Colonic mucosa (tissue), 4 donors: ENCODE results near the gene METTL17. TPM values are rescaled to one million over a fixed set of nuclear protein-coding genes. Genes with fewer than 3 reads are reported as not detected.

Experiments
- DNase-seq: peaks from one replicate; pipeline ENCODE4 v3.0.0-alpha.2; 2020
- H3K27ac ChIP-seq: fragments of 200-600 bp; one replicate; pipeline ENCODE4 v1.8.0; 2021
- H3K27me3 ChIP-seq: fragments of 200-600 bp; one replicate; pipeline ENCODE4 v1.8.0; 2021
- H3K36me3 ChIP-seq: fragments of 200-600 bp; one replicate; pipeline ENCODE4 v1.8.0; 2021
- H3K4me1 ChIP-seq: fragments of 200-600 bp; one replicate; pipeline ENCODE4 v1.8.0; 2021; ENCODE audit warnings: mild to moderate bottlenecking
- H3K4me3 ChIP-seq: fragments of 200-600 bp; one replicate; pipeline ENCODE4 v1.8.0; 2021
- H3K9ac ChIP-seq, 2 donors: one replicate each; pipeline ENCODE4 v1.7.0; 2013; ENCODE audit warnings: control low read depth in 2 of 2, low read depth in 2 of 2, low read length in 2 of 2
- H3K9me3 ChIP-seq: fragments of 200-600 bp; one replicate; pipeline ENCODE4 v1.8.0; 2021
- intact Hi-C: fragments of 100-400 bp; cut with DNase I; formaldehyde crosslinking; loops from one replicate; pipeline ENCODE4 v1.14.1; 2022
- total RNA-seq, 2 donors: library from RNA; stranded (reverse); fragmentation: NEBNext Ultra II Directional in 1 of 2; extraction: Animal tissue kit (Norgen Biotek cat#: 25700) in 1 of 2; gene quantifications; one replicate each; pipeline ENCODE4 v1.2.1, GENCODE V29; 2021
- TF ChIP-seq, protein P1 (sequence below): fragments of 200-600 bp; IDR thresholded peaks from one replicate; pipeline ENCODE4 v1.8.0; 2022; ENCODE audit warnings: antibody characterized with exemption, mild to moderate bottlenecking
- donor health status: healthy.
- donor health status: DM: no; HTN: no; CAD: no.
- donor health status: DM: no; HTN: no; CAD: no.

The METTL17 gene
- total RNA-seq, 2 donors from 2014 or later: 59.6 to 79.3 TPM

DNA sequence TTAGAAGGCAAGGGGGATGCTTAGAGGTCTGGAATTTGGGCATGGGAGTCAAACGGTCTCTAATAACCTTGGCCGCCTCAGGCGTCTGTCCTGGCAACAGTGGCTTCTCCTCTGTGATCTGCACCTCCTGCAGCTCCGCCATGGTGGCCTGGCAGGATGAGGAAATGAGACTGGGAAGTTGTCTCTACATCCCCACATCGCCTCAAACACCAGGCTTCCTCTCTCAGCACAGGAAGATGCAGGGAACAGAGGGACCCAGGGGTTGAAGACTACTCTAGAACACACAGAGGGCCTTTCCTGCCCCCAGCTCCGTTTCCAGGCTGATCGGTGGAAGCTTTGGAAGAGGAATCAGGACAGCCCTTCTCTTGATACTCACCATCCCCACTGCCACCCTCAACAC lies 33.4 kb downstream of the METTL17 start:
- no peak overlapping the region for H3K27ac ChIP-seq
- H3K4me1 ChIP-seq: no peaks in the 10 kb centered on the region
- TF ChIP-seq, protein P1, sequence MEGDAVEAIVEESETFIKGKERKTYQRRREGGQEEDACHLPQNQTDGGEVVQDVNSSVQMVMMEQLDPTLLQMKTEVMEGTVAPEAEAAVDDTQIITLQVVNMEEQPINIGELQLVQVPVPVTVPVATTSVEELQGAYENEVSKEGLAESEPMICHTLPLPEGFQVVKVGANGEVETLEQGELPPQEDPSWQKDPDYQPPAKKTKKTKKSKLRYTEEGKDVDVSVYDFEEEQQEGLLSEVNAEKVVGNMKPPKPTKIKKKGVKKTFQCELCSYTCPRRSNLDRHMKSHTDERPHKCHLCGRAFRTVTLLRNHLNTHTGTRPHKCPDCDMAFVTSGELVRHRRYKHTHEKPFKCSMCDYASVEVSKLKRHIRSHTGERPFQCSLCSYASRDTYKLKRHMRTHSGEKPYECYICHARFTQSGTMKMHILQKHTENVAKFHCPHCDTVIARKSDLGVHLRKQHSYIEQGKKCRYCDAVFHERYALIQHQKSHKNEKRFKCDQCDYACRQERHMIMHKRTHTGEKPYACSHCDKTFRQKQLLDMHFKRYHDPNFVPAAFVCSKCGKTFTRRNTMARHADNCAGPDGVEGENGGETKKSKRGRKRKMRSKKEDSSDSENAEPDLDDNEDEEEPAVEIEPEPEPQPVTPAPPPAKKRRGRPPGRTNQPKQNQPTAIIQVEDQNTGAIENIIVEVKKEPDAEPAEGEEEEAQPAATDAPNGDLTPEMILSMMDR: no peak
- DNase-seq: no peak
- H3K36me3 ChIP-seq: no peaks in the 10 kb centered on the region
- H3K9me3 ChIP-seq: no peaks in the 10 kb centered on the region
- H3K27me3 ChIP-seq: no peaks in the 10 kb centered on the region
- peak overlapping the region in 1 of 2 donors; percentile 94 for H3K9ac ChIP-seq
- intact Hi-C loops: no loop called here
- no peak overlapping the region for H3K4me3 ChIP-seq

DNA sequence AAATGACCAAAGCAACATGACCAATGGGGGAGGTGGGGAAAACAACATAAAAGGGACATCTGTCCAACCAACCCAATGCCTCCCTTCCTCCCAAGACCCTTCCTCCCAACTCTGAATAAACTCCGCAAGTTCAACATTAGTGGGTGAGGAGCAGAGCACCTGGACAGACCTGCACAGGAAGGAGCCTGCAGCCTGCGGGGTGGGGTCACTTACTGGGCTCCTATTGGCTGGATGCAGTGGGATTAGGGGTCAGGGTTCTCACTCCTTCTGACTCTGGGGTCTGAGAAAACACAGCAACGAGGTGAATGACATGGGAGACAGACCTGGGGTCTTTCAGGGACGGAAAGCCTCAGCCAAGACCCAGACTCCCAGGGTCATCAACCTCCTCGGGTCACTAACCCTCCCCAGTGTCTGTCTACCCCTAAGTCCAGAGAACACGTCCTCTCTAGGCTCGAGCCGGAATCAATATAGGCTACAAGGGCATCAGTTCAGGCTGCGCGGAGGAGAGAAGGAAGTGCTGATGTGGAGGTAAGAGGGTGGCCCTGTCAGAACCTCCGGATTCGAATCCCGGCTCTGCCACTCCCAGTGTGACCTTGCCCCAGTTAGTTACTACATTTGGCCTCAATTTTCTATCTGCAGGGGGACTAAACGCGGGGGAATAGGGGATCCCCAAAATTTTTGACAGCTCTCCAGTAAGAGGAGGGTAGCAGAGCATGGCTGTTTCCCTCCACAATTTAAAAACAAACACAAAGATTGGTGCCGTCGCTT lies 34.2 kb downstream of the METTL17 start:
- Histone ChIP-seq H3K9me3 (no peaks in the 10 kb centered on the region), H3K4me1 (no peaks in the 10 kb centered on the region), H3K27me3 (no peaks in the 10 kb centered on the region), H3K36me3 (no peaks in the 10 kb centered on the region), H3K4me3 (peak overlapping the region; percentile 86), H3K27ac (peak overlapping the region; percentile 73), H3K9ac (peak overlapping the region; percentile 83 to 94)
- intact Hi-C loops: no loop called here
- DNase-seq: peak; percentile 57
- TF ChIP-seq, protein P1: no peak

- no peaks in the 10 kb centered on the region for H3K4me1 ChIP-seq
- TF ChIP-seq, protein P1: no peak
- intact Hi-C loops: no loop called here
- H3K9ac ChIP-seq: peak within 1 kb of the TSS; percentile 83 to 94
- H3K27me3 ChIP-seq: no peaks in the 10 kb centered on the region
- no peaks in the 10 kb centered on the region for H3K9me3 ChIP-seq
- DNase-seq: peak; percentile 91
- H3K27ac ChIP-seq: peak within 1 kb of the TSS; percentile 73
- H3K36me3 ChIP-seq: no peaks in the 10 kb centered on the region
- peak within 1 kb of the TSS; percentile 86 for H3K4me3 ChIP-seq
These were observed 35.0 kb downstream of the METTL17 start, which contains the start of gene NDRG2 for GRCh38 chr14:21024585-21025370. NDRG2 (minus strand) TSS chr14:21025061; CDS start chr14:21023315, 1,746 bp downstream.

DNA sequence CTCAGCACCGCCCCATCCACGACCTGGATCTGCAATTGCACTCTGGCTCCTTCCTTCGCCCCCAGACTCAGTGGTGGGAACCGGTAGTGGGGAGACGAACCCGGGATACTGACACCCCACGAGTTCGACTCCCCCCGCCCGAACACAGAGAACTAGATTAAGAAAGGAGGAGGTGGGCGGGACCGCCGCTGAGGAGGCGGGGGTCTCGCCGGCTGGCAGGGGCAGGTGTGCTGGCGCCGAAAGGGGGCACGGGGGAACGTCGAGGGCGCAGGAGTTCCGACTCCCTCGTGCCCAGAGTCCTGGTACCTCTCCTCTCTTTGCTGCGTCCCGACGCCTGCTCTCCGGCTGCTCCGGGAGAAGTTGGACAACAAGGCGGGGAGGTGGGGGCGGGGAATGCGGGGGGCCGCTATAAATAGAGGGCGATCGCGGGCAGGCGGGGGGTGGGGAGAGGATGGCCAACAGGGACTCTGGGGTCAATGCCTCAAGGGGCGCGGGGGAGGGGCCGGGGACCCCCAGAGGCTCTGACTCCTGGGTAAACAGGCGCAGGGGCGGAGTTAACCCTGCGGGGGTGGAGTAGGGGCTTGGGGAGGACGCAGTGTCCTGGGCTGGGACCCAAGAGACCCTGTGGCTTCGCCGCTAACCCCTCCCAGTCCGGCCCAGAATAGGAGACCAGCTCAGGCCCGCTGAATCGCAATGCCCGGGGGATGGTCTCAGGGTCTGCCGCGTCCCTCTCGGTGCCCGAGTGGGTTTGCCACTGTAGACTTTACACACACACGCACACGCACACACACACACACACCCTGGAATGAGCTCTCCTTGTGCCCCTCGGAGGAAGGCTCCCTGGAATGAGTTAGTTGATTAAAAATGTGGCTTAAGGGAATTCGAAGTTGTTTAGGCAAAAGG lies 35.8 kb downstream of the METTL17 start:
- peak overlapping the region; percentile 74 to 83 for H3K9ac ChIP-seq
- intact Hi-C loops: no loop called here

More for the DNA sequence above, 35.8 kb downstream of the METTL17 start:
- Histone ChIP-seq H3K4me3 (peak overlapping the region; percentile 86), H3K27ac (peak overlapping the region; percentile 73), H3K36me3 (no peaks in the 10 kb centered on the region), H3K27me3 (no peaks in the 10 kb centered on the region), H3K4me1 (no peaks in the 10 kb centered on the region), H3K9me3 (no peaks in the 10 kb centered on the region)
- TF ChIP-seq, protein P1: no peak
- peak; percentile 60 for DNase-seq
